Brain microvascular endothelial cell (primary cell): ENCODE results near the gene IMMP2L.

ENCODE experiments used
- DNase-seq: peaks from one replicate; pipeline ENCODE4 v3.0.0-alpha.2; 2020
- H3K27ac ChIP-seq: fragments of 250-450 bp; sonication (Bioruptor Pico); 2 replicates; pipeline ENCODE4 v1.5.1; 2020; ENCODE audit warnings: mild to moderate bottlenecking, moderate library complexity
- H3K27me3 ChIP-seq: fragments of 250-450 bp; sonication (Bioruptor Pico); replicated peaks from 2 replicates; pipeline ENCODE4 v1.5.1; 2020; ENCODE audit warnings: mild to moderate bottlenecking
- H3K36me3 ChIP-seq: fragments of 250-450 bp; sonication (Bioruptor Pico); replicated peaks from 2 replicates; pipeline ENCODE4 v1.5.1; 2020; ENCODE audit warnings: mild to moderate bottlenecking
- H3K4me3 ChIP-seq: 2 replicates; pipeline ENCODE4 v1.5.1; 2011; ENCODE audit warnings: low read depth, mild to moderate bottlenecking, control low read depth, low read length, moderate library complexity
- CTCF ChIP-seq: IDR thresholded peaks from 2 replicates; pipeline ENCODE4 v1.5.1; 2011; ENCODE audit warnings: low read depth, mild to moderate bottlenecking, moderate library complexity, low read length, control low read depth, inconsistent platforms; ENCODE audit errors: missing control alignments
- in situ Hi-C: cut with HindIII; loops from 2 replicates; pipeline ENCODE4 v1.10.0; 2017; ENCODE audit warnings: low sequenced_read_pairs, low pct_ligation_motif_present

The IMMP2L gene

GRCh38 chr7:111210996-111211395, 351.3 kb downstream of the IMMP2L start:
- Histone ChIP-seq H3K27me3 (no peaks in the 10 kb centered on the region), H3K36me3 (no peaks in the 10 kb centered on the region), H3K4me3 (no peak overlapping the region), H3K27ac (no peak overlapping the region)
- in situ Hi-C loops: no loop called here
- TF ChIP-seq CTCF: no peak
- peak; percentile 63 for DNase-seq

GRCh38 chr7:111210043-111210442, 352.2 kb downstream of the IMMP2L start:
- no peaks in the 10 kb centered on the region for H3K27me3 ChIP-seq
- no peak overlapping the region for H3K27ac ChIP-seq
- no peak for TF ChIP-seq CTCF
- DNase-seq: no peak
- H3K36me3 ChIP-seq: no peaks in the 10 kb centered on the region
- H3K4me3 ChIP-seq: no peak overlapping the region
- in situ Hi-C loops: no loop called here

GRCh38 chr7:111205251-111205650, 357.0 kb downstream of the IMMP2L start:
- Histone ChIP-seq H3K27me3 (no peaks in the 10 kb centered on the region), H3K4me3 (no peak overlapping the region), H3K36me3 (no peaks in the 10 kb centered on the region), H3K27ac (no peak overlapping the region)
- no peak for DNase-seq
- TF ChIP-seq CTCF: no peak
- in situ Hi-C loops: no loop called here

GRCh38 chr7:111202321-111202720, 360.0 kb downstream of the IMMP2L start:
- no peaks in the 10 kb centered on the region for H3K27me3 ChIP-seq
- H3K36me3 ChIP-seq: no peaks in the 10 kb centered on the region
- no peak overlapping the region for H3K4me3 ChIP-seq
- H3K27ac ChIP-seq: no peak overlapping the region
- no peak for TF ChIP-seq CTCF
- in situ Hi-C loops: no loop called here
- DNase-seq: no peak

GRCh38 chr7:111199643-111200042, 362.6 kb downstream of the IMMP2L start:
- no peak overlapping the region for H3K27ac ChIP-seq
- H3K36me3 ChIP-seq: no peaks in the 10 kb centered on the region
- in situ Hi-C loops: no loop called here
- TF ChIP-seq CTCF: no peak
- DNase-seq: no peak
- no peak overlapping the region for H3K4me3 ChIP-seq
- H3K27me3 ChIP-seq: no peaks in the 10 kb centered on the region

GRCh38 chr7:111198255-111198654, 364.0 kb downstream of the IMMP2L start:
- Histone ChIP-seq H3K4me3 (no peak overlapping the region), H3K27me3 (no peaks in the 10 kb centered on the region), H3K36me3 (no peaks in the 10 kb centered on the region), H3K27ac (peak overlapping the region; percentile 60)
- DNase-seq: peak; percentile 98
- in situ Hi-C loops: no loop called here
- TF ChIP-seq CTCF: no peak
